GM18517 (cell line): ENCODE measurements around the gene STMN3.
"Not testable (repeated sequence)": the region's sequence is repeated elsewhere in the genome, so short reads cannot be mapped to it uniquely, and the experiment has no call there.

ENCODE experiments used
- ATAC-seq: cut with Tn5 transposase; IDR thresholded peaks from one replicate; pipeline ENCODE4 v1.9.1; 2021; ENCODE audit warnings: mild to moderate bottlenecking, moderate library complexity; ENCODE audit not compliant: unreplicated experiment

Gene STMN3

DNA sequence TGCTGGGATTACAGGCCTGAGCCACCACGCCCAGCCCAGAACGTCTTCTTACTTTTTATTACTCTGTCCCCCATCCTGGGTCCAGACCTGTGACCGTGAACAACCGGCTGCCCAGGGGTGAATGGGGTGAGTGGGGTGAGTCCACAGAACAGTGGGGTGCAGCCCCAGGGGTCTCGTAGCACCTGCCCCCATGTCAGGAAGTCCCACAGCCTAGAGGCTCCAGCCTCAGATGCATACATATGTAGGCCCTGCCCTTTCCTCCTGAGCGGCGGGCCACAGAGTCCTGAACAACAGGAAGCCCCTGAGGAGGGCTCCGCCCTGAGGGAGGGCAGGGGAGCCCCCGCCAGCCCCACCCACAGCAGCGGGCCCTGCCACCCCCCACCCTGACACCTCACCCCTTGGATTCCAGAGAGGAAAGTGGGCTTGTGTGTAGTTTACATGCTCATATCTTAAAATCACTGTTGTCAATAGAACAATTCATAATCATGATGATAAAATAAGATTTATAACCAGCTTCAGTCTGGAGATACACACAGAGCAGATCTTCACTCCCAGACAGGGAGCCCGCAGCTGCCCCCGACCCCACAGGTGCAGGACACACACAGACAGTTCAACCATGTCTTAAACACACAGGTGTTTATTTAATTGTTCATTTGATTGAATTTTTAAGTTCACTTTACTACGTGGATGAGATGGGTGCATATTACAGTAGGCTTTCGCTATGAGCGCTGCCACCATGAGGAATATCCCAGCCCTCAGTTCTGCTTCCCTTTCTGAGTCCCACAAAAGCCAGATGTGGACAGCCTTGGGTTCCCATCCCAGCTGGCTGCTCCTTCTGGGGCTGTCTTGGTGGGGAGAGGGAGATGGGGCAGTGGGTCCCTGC is 13.9 kb downstream of the STMN3 start:
- no peak for ATAC-seq

DNA sequence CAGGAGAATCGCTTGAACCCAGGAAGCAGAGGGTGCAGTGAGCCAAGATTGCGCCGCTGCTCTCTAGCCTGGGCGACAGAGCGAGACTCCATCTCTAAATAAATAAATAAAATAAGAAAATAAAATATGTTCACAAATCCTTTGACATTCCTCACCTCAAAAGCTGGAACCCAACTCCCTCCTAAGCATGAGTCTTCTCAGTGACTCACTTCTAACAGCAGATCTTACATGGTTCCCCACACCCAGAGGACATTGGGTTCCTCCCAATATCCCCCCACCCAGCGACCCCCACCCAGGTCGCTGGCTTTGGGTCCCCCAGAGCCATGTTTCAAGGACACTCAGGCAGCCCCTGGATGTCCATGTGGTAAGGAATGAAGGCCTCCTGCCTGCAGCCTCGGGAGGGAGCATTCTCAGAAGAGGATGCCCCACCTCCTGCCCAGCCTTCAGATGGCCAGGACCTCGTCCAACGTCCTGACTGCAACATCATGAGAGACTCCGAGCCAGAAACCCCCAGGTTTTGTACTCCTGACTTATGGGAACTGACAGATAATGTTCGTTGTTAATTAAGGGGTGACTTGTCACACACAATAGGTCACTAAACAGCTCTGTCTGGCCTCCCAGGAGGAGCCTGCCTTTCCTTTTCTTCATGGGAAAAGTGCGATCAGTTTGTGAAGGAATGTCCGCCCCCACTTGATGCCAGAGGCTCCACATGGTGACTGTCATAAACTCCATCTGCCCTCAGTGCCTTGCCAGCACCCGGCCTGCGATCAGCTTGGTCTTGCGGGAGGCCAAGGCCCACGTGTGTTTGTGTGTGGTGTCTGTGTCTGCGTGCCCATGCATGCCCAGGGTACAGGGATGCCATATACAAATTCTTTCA is 16.2 kb downstream of the STMN3 start:
- ATAC-seq = no peak

DNA sequence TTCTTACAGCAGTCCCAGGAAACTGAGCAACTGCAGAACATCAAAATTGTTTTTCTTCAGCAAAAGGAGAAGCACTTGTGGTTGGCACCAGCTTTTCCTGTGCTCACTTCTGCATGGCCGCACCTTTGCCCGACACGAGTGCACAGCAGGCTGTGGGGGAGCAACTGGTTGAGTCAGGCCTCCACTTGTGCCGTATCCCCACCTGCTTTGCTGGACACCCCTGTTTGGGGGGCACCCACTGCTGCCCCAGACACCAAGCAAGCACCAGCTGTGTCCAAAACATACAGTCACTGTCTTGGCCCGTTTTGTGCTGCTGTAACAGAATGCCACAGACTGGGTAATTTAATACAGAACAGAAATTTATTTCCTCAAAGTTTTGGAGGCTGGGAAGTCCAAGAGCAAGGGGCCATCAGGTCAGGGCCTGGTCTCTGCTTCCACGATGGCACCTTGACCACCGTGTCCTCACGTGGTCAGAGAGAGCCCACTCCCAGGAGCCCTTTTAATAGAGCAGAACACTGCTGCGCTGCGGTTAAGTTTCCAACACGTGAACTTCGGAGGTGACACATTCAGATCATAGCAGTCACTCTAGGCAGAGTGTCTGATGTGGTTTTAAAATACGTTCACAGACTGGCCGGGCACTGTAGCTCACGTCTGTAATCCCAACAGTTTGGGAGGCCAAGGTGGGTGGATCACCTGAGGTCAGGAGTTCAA is 17.6 kb downstream of the STMN3 start:
- peak; percentile 51 for ATAC-seq

DNA sequence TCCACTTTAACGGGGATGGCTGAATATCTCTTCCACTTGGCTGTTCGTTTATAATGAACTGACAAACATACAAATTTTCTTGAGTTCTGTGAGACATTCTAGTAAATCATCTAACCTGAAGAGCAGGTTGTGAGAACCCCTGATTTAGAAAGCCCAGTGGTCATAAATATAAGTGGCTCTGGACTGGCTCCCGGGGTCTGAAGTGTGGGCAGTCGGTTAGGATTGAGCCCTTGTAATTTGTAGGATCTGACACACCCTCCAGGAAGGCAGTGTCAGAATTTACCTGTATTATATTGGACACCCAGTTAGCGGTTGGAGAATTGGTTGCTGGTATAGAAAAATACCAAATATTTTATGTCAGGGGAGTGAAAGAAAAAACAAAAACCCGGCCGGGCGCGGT is 19.5 kb downstream of the STMN3 start:
- no peak for ATAC-seq

DNA sequence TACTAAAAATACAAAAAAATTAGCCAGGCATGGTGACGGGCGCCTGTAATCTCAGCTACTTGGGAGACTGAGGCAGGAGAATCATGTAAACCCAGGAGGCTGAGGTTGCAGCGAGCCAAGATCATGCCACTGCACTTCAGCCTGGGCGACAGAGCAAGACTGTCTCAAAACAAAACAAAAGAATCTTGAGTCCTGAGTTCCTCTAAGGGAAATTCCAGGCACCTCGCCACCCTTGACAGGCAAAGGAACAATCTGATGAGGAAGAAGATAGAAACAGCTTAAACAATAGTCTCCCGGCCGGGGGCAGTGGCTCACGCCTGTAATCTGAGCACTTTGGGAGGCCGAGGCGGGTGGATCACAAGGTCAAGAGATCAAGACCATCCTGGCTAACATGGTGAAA is 21.8 kb downstream of the STMN3 start:
- ATAC-seq = not testable (repeated sequence)

DNA sequence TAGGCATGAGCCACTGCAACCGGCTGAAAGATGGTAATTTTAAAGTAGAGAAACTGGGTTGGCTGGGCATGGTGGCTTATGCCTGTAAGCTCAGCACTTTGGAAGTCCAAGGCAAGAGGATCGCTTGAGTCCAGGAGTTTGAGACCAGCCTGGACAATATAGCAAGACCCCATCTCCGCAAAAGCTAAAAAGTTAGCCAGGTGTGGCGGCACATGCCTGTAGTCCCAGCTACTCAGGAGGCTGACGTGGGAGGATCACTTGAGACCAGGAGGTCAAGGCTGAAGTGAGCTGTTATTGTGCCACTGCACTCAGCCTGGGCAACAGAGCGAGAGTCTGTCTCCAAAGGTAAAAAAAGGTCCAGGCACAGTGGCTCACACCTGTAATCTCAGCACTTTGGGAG is 22.3 kb downstream of the STMN3 start:
- ATAC-seq = not testable (repeated sequence)

DNA sequence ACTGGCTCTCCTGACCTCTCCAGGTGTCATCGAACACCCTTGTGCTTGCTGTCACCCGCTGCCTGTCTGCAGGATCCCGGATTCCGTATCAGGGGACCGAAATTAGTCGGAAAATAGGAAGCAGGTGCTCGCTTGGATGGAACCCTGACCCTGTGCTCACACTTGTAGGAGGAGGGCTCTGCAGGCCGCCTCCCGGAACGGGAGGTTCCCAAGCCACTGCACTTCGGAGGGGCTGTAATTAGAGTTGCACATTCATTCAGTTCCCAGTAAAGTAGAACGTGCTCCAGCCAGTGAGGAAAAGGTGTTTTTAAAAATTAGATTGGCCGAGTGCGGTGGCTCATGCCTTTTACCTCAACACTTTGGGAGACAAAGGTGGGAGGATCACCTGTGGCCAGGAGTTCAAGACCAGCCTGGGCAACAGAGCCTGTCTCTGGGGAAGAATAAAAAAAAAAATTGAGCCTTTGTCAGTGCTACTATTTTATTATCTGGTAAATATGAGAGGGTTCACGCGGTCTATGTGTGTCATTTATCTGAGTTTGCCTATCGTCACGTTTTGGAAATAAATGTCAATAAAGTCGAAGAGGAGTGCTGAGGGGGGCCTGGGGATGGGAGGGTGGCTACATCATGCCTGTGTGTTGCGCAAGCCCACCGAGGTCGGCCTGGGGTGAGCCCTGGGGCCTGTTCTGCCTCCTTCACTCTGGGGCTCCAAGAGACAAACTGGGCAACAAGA is 24.8 kb downstream of the STMN3 start:
- ATAC-seq = no peak

DNA sequence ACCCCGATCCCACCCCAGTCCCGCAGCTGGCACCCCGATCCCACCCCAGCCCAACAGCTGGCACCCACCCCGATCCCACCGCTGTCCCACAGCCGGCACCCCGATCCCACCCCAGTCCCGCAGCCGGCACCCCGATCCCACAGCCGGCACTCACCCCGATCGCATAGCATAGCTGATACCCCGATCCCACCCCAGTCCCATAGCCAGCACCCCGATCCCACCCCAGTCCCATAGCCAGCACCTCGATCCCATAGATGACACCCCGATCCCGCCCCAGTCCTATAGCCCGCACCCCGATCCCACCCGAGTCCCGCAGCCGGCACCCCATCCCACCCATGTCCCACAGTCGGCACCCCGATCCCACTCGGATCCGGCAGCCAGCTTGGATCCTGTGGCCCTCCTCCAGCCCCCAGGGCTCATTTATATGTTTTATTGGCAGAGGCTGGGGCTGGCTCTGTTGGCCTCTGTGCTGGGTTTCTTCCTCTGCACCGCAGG is 25.4 kb downstream of the STMN3 start:
- ATAC-seq = no peak

DNA sequence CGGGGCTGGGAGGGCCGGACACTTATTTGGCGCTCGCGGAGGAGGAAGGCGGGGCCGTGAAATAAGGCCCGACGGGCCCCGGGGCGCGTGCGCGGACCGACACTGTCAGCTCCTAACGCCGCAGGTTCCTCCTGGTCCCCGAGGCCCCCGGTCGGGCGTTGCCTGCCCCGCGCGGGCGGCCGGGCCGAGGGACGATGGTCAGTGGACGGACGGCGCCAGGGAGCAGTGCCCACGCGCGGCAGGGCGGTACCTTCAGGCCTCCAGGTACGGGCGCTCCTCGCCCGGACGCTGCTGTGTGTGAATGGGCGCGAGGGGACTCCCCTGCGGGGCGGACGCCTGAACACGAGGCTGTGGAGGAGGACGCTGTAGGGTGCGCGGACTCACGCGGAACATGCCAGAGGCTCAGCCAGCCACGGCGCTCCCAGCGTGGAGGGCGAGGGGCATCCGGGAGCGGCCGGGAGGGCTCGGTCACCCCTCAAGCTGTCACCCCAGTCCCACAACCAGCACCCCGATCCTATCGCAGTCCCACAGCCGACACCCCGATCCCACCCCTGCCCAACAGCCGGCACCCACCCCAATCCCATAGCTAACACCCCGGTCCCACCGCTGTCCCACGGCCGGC is 26.0 kb downstream of the STMN3 start:
- peak; percentile 81 for ATAC-seq

DNA sequence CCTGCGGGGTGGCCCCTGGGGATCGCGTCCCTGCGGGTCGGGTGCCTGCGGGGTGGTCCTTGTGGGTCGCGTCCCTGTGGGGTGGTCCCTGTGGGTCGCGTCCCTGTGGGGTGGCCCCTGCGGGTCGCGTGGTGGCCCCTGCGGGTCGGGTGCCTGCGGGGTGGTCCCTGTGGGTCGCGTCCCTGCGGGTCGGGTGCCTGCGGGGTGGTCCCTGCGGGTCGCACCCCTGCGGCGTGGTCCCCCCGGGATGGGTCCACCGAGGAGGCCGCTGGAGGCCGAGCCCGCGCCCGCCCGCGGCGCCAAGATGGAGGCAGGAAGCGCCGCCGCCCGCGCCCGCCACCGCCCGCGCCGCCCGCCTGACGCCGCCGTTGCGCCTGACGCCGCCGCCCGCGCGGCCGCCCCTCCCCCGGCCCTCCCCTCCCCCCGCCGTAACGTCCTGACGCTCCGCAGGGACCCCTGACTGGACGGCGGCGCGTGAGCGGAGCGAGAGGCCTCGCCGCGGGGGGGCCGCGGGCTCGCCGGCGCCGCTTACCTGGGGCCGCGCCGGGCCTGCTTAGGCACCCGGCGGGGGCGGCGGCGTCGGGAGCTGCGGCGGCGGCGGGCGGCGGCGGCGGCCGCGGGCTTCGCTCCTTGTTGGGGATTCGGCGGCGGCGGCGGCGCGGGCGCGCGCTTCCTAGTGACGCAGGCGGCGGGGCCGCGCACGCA is 26.6 kb downstream of the STMN3 start, which contains the start of gene GMEB2:
GMEB2 (minus strand) TSS at position 678 of the 705 bp plus-strand sequence. CDS start 7,704 bp downstream, outside the sequence.
- ATAC-seq = peak; percentile 12

DNA sequence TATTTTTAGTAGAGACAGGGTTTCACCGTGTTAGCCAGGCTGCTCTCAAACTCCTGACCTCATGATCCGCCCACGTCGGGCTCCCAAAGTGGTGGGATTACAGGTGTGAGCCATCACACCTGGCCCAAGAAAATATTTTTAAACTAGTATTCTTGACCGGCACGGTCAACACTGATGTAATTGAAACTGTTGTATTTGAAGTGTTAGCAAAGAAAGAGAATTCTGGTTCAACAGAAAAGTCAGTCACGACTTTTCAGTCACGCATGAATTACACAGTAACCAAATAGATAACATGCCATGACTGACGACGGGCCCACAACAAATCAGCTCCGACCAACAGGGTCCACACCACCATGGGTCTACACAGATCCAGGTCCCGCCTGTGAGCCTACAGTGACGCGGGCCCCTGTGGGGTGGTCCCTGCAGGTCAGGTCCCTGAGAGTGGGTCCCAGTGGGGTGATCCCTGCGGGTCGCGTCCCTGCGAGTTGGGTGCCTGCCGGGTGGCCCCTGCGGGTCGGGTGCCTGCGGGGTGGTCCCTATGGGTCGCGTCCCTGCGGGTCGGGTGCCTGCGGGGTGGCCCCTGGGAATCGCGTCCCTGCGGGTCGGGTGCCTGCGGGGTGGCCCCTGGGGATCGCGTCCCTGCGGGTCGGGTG is 27.3 kb downstream of the STMN3 start:
- no peak for ATAC-seq

DNA sequence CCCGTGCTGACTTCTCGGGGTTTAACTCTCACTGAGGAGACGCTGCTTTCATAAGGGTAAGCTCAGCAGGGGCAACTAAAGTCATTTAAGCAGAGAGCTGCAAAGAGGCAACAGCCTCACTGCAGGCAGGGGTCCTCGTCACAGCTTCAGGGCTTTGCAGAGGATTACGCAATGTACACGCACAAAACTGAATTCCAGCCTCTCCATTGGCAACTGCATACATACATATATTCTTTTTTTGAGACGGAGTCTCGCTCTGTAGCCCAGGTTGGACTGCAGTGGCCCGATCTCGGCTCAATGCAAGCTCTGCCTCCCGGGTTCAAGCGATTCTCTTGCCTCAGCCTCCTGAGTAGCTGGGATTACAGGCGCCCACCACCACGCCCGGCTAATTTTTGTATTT is 28.7 kb downstream of the STMN3 start:
- ATAC-seq = no peak

DNA sequence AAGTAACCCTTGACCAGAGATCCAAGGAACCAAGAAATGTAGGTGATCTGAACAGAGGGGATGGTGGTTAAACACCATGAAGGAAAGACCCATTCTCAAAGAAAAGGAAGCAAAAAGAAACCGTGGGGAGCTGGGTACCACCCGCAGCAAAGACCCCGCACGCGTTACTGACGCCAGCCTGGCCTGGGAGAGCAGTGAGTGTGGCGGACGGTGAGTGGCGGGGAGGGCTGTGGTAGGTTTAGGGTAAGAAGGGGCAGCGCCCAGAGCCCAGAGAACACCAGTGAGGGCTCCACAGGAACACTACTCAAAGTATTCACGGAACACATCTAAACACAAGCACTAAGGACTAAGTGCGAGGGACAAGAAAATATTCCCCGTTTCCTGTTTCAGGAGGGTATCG is 30.5 kb downstream of the STMN3 start:
- no peak for ATAC-seq

DNA sequence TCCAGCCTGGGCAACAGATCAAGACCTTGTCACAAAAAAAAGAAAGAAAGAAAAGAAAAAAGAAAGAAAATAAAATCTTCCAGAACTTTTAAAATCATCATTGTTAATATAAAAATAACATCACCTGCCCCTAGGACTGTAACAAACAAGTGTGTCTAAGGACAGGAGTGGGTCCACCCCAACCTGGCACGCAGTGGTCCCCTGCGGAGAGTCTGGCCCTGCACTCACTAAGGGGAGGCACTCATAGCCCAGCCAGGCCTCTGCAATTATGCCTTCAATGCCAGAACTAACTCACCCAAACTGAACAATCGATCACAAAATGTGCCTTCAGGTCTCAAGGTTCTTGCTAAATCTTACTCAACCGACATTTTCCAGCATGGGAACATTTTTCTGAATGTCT is 31.1 kb downstream of the STMN3 start:
- no peak for ATAC-seq

DNA sequence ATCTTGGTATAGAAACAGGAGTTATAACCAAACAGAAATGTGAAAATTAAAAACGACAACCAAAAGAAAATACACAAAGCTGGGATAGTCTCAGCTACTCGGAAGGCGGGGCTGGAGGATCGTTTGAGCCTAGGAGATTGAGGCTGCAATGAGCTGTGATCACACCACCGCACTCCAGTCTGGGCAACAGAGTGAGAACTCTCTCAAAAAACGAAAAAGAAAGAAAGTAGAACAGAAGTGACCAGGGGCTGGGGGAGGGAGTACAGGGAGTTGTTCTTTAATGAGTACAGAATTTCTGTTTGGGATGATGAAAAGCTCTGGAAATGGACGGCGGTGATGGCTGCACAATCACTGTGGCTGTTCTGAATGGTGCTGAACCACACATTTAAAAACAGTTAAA is 32.2 kb downstream of the STMN3 start:
- no peak for ATAC-seq

DNA sequence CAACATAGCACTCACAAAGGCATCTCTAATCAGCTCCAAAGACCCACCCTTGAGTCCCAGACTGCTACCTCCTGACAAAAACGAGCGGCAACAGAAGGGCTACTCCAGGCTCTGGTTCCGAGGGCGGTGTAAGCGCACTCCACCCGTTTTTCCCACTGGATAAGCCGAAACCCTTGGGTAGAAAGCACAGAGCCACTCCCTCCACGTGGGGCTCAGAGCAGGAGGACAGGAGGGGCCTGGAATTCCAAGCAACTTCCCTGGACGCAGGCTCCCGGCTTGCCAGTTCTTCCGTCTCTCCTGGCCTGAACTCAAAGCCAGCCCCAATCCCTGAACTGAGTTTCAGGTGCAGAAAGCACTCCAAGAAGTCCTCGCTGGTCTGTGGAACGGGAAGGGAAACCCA is 33.7 kb downstream of the STMN3 start:
- ATAC-seq = no peak

DNA sequence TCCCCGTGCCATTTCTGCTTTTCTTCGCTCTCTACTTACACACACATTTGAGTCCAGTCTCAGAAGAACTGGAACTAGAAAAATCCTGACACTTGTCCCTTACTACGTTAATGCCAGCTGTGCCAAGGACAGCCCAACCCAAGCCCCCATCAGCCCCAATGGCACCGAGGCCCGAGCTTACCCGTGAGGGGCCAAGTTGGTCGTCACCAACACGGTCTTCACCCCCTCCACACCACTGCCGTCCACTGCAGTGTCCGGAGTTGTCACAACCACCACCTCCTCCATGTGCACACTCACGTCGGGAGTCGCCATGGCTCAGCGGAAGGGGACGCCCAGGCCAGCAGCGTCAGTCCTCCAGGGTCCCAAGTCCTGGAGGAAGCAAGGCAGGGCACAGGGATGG is 34.1 kb downstream of the STMN3 start:
- ATAC-seq = no peak

DNA sequence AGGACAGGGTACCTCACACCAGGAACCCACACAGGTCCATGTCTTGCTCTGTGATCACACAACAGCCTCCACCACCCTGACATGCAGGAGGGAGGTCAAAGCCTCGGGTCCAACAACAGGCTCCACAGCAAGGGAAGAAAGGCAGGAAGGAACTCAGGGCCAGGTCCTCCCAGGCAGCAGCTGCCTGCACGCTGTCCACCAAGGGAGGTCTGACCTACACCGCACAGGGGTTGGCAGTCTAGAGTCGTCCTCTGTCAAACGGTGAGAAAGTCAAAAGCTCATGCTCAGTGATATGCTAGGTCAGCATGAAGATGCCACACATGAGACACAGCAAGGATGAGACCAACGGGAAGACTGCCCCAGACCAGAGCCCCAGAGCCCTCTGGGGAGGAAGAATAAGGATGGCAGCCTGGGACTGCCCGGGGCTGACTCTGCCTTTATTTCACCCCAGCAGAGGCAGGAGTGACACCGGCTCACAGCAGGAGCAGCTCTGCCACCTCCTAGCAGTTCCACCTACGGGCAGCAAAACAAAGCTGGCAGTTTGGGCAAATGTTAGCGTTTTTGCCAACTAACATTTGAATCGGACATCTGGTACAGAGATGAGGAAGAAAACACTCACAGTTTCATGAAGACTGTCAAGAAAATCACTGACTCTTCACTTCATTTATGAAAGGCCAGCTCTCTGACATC is 34.8 kb downstream of the STMN3 start:
- no peak for ATAC-seq
